NCI-H82 (cell line): ENCODE measurements around the gene KLHDC7A.
A peak's percentile ranks its signal among the peaks of the same experiment; 100 is the strongest.

Experiments used
- DNase-seq: peaks from one replicate; lab custom pipeline; 2025; lab: John Stamatoyannopoulos, UW

The KLHDC7A gene

GRCh38 chr1:18508084-18508483 is 27.4 kb downstream of the KLHDC7A start:
- DNase-seq = no peak

- no peak for DNase-seq
Observed at GRCh38 chr1:18511149-18511873, 30.6 kb downstream of the KLHDC7A start.

- no peak for DNase-seq
Observed at GRCh38 chr1:18511874-18512150, 31.1 kb downstream of the KLHDC7A start.

GRCh38 chr1:18512883-18513282 is 32.2 kb downstream of the KLHDC7A start:
- DNase-seq = no peak

- DNase-seq = no peak
Observed at GRCh38 chr1:18513995-18514394, 33.3 kb downstream of the KLHDC7A start.

GRCh38 chr1:18515120-18515667 is 34.5 kb downstream of the KLHDC7A start:
- DNase-seq = no peak

GRCh38 chr1:18516473-18516872 is 35.7 kb downstream of the KLHDC7A start:
- no peak for DNase-seq

GRCh38 chr1:18526436-18527275 is 45.9 kb downstream of the KLHDC7A start:
- DNase-seq = no peak

GRCh38 chr1:18527514-18527913 is 46.8 kb downstream of the KLHDC7A start:
- no peak for DNase-seq

GRCh38 chr1:18527921-18528320 is 47.2 kb downstream of the KLHDC7A start:
- DNase-seq = no peak

GRCh38 chr1:18528616-18529015 is 47.9 kb downstream of the KLHDC7A start:
- no peak for DNase-seq

- no peak for DNase-seq
Observed at GRCh38 chr1:18529714-18530113, 49.0 kb downstream of the KLHDC7A start.

- peak; percentile 63 for DNase-seq
Observed at GRCh38 chr1:18530587-18531502, 50.1 kb downstream of the KLHDC7A start.

GRCh38 chr1:18531503-18531845 is 50.7 kb downstream of the KLHDC7A start:
- DNase-seq = peak; percentile 63

- DNase-seq = no peak
Observed at GRCh38 chr1:18532390-18533170, 51.9 kb downstream of the KLHDC7A start.

- no peak for DNase-seq
Observed at GRCh38 chr1:18533259-18533658, 52.5 kb downstream of the KLHDC7A start.

GRCh38 chr1:18534810-18535205 is 54.1 kb downstream of the KLHDC7A start:
- no peak for DNase-seq
